Measurements from ENCODE around the gene LYRM7.
A peak's percentile ranks its signal among the peaks of the same experiment; 100 is the strongest.
"Not testable (repeated sequence)": the region's sequence is repeated elsewhere in the genome, so short reads cannot be mapped to it uniquely, and the experiment has no call there.

Gene LYRM7

DNA sequence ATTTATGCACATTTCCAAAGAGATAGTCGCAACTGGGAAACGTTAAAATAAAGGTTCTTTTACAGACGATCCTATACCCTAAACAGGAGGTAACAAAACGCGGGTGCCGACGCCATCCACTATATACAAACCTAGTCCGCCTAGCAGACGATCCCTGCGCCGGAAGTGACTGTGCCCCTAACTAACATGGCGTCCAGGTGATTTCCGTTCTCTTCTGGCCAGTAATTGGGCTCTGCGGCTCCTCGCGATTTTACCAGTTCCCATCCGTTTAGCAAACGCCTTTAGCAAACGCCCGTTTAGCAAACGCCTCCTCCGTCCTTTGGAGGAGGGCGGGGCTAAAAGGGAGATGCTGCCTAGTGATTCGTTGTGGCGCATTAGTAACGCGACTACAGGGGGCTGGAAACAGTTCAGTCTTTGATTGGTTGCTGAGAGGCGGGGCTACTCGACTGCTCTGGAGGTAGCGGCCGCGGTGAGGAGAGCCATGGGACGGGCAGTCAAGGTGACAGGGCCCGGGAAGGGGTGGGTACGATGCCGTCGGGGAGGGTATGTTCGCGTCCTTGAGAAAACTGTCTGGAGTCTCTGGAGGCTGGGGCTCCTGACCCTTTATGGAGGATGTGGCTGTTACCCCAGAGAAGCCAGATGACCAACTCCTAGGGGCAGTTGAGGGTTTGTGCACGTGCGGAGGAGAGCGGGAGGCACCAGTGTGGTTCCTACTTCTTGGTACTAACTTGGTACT is at the start of gene LYRM7:
TSS of gene LYRM7 (plus strand) at position 405 of the 736 bp plus-strand sequence. CDS start at position 482, 77 bp downstream.
- DNase-seq: peak; percentile 99

DNA sequence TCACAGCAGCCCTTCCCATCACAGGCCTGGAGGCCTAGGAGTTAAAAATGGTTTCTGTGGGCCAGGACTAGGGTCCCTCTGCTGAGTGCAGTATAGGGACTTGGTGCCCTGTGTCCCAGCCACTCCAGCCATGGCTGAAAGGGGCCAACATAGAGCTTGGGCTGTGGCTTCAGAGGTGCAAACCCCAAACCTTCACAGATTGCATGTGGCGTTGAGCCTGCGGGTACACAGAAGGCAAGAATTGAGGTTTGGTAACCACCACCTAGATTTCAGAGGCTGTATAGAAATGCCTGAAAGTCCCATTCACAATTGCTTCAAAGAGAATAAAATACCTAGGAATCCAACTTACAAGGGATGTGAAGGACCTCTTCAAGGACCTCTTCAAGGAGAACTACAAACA is 43.5 kb upstream of the LYRM7 start:
- DNase-seq: not testable (repeated sequence)

DNA sequence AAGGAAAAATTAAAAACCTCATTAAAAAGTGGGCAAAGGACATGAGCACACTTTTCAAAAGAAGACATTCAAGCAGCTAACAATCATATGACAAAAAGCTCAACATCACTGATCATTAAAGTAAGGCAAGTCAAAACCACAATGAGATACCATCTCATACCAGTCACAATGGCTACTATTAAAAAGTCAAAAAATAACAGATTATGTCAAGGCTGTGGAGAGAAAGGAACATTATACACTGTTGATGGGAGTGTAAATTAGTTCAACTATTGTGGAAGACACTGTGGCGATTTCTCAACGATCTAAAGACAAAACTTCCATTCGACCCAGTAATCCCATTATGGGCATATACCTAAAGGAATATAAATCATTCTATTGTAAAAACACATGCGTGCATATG is 41.4 kb upstream of the LYRM7 start:
- no peak for DNase-seq

DNA sequence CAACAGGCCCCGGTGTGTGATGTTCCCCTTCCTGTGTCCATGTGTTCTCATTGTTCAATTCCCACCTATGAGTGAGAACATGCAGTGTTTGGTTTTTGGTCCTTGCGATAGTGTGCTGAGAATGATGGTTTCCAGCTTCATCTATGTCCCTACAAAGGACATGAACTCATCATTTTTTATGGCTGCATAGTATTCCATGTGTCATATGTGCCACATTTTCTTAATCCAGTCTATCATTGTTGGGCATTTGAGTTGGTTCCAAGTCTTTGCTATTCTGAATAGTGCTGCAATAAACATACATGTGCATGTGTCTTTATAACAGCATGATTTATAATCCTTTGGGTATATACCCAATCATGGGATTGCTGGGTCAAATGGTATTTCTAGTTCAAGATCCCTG is 37.7 kb upstream of the LYRM7 start:
- DNase-seq: not testable (repeated sequence)

DNA sequence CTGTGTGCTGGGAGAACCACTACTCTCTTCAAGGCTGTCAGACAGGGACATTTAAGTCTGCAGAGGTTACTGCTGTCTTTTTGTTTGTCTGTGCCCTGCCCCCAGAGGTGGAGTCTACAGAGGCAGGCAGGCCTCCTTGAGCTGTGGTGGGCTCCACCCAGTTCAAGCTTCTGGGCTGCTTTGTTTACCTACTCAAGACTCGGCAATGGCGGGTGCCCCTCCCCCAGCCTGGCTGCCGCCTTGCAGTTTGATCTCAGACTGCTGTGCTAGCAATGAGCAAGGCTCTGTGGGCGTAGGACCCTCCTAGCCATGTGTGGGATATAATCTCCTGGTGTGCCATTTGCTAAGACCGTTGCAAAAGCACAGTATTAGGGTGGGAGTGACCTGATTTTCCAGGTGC is 32.3 kb upstream of the LYRM7 start:
- not testable (repeated sequence) for DNase-seq

DNA sequence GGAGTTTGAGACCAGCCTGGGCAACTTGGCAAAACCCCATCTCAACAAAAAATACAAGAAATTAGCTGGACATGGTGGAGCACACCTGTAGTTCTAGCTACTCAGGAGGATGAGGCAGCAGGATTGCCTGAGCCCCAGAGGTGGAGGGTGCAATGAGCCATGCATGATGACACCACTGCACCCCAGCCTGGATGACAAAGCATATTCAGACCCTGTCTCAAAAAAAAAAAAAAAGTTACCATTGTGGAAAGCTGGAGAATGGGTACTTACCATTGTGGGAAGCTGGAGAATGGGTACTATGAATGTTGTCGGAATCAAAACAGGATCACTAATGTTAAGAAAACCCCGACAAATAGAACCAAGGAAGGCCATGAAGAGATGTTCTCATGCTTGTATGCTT is 31.4 kb upstream of the LYRM7 start:
- DNase-seq: no peak

DNA sequence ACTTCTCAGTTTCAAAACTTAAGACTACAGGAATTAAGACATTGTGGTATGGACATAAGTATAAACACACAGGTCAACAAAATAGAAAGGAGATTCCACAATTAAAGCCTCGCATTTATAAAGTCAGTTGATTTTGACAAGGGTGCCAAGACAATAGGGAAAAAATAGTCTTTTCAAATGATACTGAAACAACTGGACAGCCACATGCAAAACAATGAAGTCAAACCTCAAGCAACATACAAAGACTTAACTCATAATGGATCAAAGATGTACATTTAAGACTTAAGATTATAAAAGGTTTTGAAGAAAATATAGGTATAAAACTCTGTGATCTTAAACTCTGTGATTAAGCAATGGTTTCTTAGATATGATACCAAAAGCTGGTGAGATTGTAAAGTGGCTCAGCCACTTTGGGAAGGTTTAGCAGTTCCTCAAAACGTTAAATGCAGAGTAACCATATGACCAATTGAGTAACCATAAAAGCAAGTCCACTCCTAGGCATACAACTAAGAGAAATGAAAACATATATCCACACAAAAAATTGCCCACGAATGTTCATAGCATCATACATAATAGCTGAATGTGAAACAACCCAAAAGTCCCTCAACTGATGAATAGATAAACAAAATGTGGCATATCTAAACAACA is 27.6 kb upstream of the LYRM7 start:
- DNase-seq: no peak

DNA sequence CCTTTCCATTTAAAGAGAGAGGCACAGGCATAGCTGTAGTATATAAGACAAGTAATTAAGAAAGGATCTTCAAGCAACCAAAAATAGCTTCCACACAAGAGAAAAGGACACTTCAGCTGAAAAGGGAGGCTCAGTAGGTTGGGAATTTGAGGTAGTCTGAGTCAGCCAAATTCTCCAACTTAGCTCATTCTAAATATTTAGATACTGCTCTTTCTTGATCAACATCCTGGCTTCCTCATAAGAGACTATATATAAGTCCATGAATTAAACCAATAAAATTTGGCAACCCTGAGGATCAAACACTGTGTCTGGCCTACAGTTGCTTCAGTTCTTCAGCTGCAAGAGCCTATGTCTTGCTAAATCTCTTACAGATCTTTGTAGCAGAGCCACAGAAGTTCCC is 23.5 kb upstream of the LYRM7 start:
- DNase-seq: no peak

DNA sequence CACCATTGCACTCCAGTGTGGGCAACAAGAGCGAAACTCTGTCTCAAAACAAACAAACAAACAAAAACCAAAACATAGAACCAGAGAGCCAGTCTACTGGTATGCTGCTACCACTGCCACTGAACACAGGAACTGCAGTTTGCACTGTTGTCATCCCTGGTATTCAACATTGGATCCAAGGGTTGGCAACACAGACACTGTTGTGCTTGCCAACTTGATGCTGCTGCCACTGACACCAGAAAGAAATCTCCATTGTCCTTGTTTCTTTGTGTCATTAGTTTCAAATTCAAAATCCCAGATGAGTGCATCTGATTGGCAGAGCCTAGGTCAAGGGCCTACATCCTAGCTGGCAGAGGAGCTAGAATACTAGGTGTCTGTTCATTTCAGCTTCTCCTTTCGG is 21.9 kb upstream of the LYRM7 start:
- DNase-seq: no peak

DNA sequence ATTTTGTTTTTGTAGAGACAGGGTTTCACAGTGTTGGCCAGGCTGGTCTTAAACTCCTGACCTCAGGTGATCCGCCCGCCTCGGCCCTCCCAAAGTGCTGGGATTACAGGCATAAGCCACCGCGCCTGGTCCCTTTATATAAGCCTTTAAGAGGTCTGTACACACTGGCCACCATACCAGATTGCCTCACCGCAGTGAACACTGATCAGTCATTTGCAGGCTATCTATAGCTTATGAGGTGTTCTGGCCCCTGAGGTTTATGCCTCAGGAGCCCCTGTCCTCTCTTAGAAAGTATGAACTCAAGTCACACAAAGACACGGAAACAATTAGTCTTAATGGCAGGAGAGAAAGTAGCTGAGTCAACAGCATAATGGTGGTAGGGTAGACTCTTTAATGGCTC is 20.3 kb upstream of the LYRM7 start:
- DNase-seq: no peak

DNA sequence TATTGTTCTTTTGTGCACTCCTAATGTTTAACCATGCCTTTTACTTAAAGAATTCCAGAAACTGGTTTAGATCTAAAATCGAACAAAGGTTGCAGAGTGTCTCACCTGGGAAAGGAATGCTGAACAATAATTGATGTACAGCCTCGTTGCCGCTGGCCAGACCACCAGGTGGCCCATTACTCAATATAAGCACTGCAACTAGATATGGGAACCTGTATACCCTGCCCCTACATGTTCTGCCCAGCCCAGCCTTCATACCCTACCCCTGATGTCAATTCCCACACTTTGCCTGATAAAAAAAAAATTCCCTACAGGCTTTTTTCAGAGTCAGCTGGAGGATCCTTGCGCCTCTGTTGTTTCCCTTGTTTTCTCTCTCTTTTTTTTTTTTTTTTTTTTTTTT is 19.5 kb upstream of the LYRM7 start:
- no peak for DNase-seq

DNA sequence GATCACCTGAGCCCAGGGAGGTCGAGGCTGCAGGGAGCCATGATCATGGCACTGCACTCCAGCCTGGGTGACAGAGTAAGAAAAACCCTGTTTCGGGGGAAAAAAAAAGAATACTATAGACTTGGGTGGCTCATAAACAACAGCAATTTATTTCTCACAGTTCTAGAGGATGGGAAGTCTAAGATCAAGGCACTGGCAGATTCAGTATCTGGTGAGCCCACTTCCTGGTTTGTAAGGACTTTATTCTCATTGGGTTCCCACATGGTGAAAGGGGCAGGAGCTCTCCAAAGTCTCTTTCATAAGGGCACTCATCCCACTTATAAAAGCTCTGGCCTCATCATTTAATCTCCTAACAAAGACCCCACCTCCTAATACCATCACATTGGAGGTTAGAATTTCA is 14.4 kb upstream of the LYRM7 start:
- DNase-seq: no peak

DNA sequence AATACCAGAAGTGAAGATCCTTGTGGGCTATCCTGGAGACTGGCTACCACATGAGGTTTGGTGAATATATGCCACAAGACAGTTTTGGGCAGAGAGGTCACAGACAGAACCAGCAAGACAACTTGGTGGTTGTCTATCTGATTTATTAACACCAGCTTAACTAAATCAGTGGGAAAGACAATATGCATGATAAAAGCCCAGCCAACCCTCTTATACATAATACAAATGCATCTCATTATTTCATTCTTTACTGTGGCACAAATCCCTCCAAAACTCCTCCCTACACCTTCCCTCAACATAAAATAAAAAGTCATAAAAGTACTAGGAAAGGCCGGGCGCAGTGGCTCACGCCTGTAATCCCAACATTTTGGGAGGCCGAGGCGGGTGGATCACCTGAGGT is 13.8 kb upstream of the LYRM7 start:
- DNase-seq: no peak

DNA sequence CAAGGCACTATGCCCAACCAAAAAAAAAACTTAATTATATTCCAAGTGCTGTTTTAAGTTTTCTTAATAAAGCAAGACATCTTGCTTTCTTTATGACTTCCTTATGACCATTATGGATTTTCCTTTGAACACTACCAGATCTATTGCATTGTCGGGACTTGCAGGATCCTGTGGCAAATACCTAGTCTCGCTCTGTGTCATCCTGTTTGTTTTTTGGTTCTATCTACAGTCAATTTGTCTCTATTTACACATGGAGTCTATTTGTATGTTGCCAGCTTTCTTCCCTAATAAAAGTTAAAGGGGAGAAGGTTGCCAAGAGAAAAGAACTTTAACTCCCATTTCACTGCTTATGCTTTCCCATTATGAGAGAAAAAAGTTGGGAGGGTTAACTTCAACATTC is 10.6 kb upstream of the LYRM7 start:
- no peak for DNase-seq

DNA sequence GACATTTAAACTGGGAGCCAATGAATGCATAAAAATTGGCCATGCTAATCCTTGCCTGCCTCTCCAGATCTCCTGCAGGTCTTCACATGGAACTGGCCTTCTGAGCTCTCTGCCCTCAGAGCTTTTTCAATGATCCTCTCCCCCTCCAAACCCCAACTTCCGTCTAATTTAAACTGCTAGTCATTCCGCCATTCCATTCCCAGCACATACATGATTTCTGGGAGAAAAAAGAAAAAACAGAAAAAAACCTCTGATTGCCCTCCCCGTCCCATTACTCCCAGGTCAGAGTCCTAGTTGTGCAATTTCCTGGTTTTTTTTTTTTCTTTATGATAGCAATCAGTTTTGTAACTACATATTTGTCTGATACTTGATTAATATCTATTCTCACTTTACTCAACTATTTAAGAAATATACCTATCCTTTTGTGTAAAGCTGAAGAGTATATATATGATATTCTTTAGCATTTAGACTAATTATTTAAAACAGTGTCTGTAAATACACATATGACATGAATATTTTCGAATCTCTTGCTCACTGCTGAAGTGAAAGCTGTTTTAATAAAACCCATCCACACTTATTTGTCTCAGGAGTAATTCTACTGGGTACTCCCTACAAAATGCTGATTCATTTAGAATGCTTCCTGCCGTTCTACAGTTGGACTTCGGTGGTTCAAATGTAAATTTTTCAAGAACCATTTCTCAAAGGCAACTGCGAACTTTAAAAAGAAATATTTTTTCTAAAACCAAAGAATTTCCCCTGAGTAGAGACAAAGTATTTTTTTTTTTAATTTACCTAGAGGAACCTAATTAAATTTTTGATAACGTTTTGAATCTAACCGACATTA is 7.2 kb upstream of the LYRM7 start:
- peak; percentile 37 for DNase-seq

DNA sequence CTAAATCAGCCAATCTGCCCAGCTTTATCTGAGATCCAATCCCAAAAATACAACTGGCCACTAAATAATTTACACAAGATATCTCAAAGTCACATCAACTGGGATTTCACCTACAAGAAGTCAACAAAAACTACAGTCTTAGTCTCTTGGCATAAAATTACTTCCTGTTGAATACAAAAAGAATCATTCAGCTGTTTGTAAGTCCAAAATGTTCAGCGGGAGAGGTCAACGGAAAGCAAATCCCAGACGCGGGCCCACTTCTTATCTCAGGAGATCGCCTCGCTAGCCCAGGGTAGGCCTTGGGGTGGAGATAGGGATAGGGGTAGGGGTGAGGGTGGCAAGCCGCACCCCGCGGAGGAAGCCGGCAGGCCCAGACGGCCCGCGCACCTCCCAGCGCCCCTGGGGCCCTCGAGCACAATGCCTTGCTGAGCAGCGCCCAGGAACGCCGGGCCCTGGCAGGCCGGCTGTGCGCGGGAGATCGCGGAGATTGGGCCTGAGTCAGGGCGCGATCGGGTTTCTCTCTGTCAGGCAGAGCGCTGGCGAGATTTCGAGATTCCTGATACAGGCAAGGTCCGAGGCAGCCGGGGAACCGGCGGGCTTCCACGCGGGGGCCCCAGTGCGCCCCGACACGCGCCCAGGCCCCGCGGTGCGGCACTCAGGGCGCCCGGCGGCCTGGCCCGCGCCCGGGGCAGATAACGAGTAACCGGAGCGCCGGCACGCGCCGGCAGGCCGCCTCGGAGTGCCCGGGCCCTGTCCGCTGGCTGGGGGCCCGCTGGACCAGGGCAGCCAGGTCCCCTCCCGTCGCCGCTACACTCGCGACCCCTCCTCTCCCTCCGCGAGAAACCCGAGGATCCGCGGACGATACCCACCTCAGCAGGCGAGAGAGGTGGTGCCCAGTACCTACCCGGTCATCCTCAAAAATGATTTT is 6.3 kb upstream of the LYRM7 start:
- DNase-seq: peak; percentile 78

DNA sequence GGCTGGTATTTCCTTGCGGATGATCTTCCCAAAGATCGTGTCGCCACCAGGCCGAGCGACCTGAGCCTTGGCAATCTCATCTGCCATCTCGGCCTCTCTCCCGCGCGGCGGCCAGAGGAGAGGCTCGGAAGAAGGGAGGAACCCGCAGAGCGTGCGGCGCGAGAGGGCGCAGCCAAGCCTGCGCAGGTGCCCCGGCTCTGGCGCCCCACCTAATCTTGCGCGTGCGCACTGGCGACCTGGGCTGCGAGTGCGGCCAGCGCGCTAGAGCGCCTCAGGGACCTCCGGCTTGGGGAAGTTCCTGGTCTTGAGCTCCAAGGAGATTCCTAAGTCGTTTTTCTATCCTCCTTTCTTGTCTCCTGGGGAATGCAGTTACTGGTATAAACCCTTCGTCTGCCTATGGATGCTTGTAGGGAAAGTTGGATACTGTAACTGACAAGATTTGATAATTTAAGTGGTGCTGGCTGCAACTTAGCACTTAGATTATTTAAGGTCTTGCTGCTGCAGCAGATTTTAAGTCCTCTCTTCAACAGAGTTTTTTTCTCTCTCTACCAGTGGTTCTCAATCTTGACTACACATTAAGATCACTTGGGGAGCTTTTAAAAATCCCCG is 5.5 kb upstream of the LYRM7 start, which contains the start of gene HINT1:
TSS of gene HINT1 (minus strand) at position 138 of the 609 bp plus-strand sequence. CDS start at position 87, 51 bp downstream.
- DNase-seq: peak; percentile 97

DNA sequence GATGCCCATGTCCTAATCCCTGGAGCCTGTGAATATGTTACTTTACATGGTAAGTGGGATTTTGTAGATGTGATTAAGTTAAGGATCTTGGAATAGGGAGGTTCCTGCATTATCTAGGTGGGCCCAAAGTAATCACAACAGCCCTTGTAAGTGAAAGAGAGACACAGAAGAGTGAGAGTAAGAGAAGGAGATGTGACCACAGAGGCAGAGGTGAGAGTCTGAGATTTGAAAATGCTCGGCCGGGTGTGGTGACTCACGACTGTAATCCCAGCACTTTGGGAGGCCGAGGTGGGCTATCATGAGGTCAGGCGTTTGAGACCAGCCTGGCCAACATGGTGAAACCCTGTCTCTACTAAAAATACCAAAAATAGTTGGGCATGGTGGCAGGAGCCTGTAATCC is 3.1 kb upstream of the LYRM7 start:
- no peak for DNase-seq

DNA sequence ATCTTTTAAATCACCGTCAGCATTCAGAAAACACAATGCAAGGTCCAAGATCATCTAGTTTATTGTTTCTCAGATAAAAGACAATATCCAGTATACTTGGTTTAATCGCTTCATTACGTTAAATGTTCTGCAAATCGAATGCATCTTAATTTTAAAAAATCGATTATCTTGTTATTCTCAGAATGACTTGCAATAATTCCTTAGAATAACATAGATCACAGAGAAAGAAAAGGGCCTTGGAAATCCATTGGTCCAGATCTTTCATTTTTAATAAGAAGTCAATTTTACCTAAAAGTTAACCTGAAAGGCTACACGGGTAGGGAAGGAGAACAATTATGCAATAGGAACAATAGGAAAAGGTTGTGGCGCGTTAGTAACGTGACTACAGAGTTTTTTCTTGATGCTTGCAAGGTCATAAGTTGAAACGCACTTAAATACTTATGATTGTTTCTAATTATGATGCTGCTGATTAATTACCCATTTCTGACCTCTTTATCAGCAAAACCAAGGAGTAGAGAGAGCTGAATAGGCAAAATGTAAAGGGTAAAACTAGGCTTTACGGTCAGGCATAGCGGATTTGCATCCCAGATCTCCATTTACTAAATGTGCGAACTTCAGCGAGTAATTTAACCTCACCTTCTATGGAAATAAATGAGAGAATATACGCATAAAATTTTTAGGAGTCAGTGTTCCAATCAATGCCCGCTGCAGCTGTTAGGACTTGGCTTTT is 769 bp upstream of the LYRM7 start:
- no peak for DNase-seq

DNA sequence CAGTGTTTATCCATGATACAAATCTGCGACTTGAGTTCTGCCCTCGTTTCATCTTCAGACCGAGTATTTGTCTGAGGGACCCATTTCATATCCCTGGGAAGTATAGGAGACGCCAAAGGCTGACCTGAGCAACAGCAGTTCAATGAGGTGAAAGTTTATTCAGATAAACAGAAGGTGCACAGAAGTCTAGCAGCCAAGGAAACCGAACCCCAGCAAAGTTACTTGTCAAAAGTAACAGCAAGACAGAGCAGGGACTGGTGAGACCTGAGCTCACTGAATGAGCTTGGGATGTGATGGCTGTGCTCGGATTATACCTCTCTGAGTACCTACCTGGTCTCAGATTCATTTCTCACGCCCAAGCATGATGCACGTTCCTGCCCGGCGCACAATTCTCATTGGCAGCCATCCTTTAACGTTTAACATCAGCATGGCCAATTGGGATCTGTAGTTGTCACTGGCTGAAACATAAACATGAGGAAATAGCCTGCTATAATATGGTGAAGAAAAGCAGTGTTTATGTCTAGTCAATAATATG is 599 bp downstream of the LYRM7 start:
- DNase-seq: peak; percentile 51

DNA sequence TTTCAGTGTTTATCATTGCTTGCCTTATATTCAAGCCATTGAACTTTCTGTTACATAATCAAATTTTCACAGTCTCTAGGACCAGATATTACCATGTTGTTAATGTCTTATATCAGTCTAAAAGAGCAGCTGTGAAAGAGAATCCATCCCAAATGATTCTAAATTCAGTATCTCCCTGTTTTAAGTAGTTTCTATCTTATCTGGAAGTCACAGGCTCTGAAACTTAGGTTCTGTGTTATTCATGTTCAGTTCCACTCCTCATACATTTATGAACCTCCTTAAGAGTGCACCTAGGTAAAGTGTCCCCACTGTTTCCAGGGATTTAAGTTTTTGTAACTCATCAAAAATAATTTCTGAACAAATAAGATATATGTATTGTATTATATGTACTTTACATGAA is 9.7 kb downstream of the LYRM7 start:
- no peak for DNase-seq

Data from activated CD4-positive, alpha-beta T cell treated with anti-CD3 and anti-CD28 coated beads, Interleukin-2, Interleukin-6, amounts not matched to agents 100 ng/mL and 50 ng/mL, durations not matched to agents 16 hours and 8 hours (primary cell).